Measurements from ENCODE around the gene TNNI2.

Gene TNNI2

DNA sequence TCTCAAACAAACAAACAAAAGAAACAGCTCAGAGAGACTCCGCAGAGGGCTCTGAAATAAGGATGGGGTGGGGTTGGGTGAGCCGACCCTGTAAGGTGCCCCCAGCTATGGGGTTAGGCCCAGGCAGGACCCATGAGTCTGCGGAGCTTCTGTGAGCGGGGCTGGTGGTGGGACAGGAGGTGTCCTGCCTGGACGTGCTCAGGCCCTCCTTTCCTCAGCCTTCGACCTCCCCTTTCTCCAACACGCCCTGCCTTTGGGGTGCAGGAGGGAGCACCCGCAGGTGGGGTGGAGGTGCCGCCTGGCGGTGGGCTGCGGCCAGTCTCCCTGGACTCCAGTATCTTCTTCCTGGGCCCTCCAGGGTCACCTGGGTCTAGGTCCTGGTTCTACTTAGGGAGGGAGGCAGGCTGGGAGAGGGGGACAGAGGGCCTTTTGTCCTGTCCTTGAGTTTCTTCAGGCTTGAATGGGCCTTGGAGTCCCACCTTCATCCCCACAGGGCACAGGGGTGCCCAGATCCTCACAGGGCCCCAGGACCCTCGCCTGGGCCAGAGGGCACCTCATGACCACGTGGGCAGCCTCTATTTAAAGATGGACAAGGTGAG lies 40.7 kb downstream of the TNNI2 start:
- Mint-ChIP-seq H3K4me3 (no peak overlapping the region), H3K4me1 (peaks cover 20% of the 10 kb centered on the region), H3K36me3 (ENCODE audit: low read depth) (no peaks in the 10 kb centered on the region), H3K27me3 (ENCODE audit: low read depth, poor library complexity) (peaks cover 3% of the 10 kb centered on the region), H3K27ac (peak overlapping the region; percentile 75), H3K9me3 (no peaks in the 10 kb centered on the region)
- no peak for DNase-seq
- TF ChIP-seq, protein P1, sequence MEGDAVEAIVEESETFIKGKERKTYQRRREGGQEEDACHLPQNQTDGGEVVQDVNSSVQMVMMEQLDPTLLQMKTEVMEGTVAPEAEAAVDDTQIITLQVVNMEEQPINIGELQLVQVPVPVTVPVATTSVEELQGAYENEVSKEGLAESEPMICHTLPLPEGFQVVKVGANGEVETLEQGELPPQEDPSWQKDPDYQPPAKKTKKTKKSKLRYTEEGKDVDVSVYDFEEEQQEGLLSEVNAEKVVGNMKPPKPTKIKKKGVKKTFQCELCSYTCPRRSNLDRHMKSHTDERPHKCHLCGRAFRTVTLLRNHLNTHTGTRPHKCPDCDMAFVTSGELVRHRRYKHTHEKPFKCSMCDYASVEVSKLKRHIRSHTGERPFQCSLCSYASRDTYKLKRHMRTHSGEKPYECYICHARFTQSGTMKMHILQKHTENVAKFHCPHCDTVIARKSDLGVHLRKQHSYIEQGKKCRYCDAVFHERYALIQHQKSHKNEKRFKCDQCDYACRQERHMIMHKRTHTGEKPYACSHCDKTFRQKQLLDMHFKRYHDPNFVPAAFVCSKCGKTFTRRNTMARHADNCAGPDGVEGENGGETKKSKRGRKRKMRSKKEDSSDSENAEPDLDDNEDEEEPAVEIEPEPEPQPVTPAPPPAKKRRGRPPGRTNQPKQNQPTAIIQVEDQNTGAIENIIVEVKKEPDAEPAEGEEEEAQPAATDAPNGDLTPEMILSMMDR (IDR thresholded peaks at IDR 0.05): no peak

DNA sequence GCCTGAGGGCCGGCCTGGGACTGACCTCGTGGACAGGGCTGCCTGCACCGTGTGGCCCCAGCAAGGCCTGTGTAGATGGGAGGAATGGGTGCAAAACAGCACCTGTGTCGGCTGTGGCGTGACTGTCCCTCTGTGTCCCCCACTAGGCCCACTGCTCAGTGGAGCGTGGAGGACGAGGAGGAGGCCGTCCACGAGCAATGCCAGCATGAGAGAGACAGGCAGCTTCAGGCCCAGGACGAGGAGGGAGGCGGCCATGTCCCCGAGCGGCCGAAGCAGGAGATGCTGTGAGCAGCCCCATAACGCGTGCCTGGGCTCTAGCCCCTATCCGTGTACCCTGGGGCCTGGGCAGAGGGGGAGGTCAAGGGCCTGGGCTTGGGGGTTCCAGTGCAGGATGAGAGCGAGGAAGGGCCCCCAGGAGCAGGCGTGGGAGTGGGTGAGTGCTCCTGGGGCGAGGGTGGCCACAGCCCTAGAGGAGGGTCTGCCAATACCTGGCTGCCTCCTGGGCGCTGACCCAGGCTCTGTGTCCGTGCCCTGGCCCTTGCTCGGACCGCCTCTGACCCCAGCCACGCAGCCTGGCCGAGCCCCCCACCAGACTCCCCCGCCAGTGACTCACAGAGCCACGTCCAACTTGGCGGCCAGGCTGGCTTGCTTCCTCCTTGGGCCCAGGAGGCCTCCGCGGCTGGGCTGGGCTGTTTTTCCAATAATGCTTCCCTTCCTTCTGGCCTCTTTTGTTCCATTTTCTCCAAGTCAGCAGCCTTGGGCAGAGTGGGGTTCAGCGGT lies 41.4 kb downstream of the TNNI2 start:
- H3K27ac Mint-ChIP-seq: peak overlapping the region; percentile 75
- no peaks in the 10 kb centered on the region for H3K36me3 Mint-ChIP-seq (ENCODE audit: low read depth)
- TF ChIP-seq, protein P1 (IDR thresholded peaks at IDR 0.05): no peak
- H3K27me3 Mint-ChIP-seq (ENCODE audit: low read depth, poor library complexity): peaks cover 3% of the 10 kb centered on the region
- no peak overlapping the region for H3K4me3 Mint-ChIP-seq
- peaks cover 19% of the 10 kb centered on the region for H3K4me1 Mint-ChIP-seq
- DNase-seq: no peak
- H3K9me3 Mint-ChIP-seq: no peaks in the 10 kb centered on the region

DNA sequence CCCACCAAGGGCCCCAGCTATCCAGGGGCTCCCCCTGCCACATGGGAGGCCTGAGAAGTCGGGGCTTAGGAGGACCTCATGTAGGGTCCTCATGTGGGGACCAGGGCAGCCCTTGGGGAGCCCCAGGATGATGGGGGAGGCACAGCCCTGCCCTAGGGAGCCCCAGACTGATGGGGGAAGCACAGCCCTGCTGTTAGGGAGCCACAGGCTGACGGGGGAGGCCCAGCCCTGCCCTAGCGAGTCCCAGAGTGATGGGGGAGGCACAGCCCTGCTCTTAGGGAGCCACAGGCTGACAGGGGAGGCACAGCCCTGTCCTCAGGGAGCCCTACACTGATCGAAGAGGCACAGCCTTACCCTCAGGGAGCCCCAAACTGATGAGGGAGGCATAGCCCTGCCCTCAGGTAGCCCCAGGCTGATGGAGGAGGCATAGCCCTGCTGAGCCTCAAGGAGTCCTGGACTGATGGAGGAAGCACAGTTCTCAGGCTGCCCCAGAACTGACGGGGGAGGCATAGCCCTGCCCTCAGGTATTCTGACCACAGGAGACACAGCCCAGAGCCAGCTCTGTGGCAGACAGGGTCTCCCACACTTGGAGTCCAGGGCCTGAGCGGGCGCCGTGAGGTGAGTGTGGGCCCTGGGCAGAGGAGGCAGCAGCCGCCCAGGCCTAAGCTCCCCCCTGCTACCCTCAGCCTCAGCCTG lies 42.1 kb downstream of the TNNI2 start:
- TF ChIP-seq, protein P1 (IDR thresholded peaks at IDR 0.05): no peak
- Mint-ChIP-seq H3K27ac (no peak overlapping the region), H3K36me3 (ENCODE audit: low read depth) (no peaks in the 10 kb centered on the region)

DNA sequence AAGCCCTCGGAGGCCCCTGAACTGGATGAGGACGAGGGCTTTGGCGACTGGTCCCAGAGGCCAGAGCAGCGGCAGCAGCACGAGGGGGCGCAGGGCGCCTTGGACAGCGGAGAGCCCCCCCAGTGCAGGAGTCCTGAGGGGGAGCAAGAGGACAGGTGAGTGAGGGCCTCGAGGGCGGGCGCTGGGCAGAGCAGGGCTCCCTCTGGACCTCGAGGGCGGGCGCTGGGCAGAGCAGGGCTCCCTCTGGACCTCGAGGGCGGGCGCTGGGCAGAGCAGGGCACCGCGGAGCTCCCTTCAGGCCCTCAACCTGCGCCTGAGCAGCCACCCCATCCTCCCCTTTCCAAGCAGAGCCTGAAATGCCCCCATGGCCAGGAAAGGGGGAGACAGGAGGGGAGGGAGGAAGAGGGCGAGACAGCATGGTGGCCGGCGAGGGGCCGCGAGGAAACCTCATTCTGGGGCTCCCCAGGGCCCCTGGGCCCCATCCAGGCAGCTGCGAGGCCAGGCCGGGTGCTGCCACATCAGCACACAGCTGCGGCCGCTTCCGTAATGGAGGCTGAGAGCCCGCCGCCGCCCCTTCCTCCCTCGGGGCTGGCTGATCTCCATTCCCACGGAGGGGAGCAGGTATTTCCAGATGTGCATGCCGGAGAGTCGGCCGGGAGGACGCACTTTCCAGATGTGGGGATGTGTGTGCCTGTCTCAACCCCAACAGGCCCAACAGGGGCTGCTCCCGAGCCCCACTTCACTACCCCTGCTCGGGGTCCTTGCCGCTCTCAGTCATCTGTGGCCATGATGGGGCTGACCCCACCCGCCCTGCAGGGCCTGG lies 42.9 kb downstream of the TNNI2 start:
- Mint-ChIP-seq H3K4me1 (peaks cover 10% of the 10 kb centered on the region), H3K27me3 (ENCODE audit: low read depth, poor library complexity) (peaks cover 2% of the 10 kb centered on the region), H3K4me3 (no peak overlapping the region), H3K36me3 (ENCODE audit: low read depth) (no peaks in the 10 kb centered on the region), H3K27ac (no peak overlapping the region), H3K9me3 (no peaks in the 10 kb centered on the region)
- TF ChIP-seq, protein P1 (IDR thresholded peaks at IDR 0.05): no peak
- DNase-seq: no peak

More for the DNA sequence above, 42.1 kb downstream of the TNNI2 start:
- Mint-ChIP-seq H3K4me1 (peaks cover 14% of the 10 kb centered on the region), H3K9me3 (no peaks in the 10 kb centered on the region), H3K27me3 (ENCODE audit: low read depth, poor library complexity) (peaks cover 3% of the 10 kb centered on the region), H3K4me3 (no peak overlapping the region)
- DNase-seq: no peak

DNA sequence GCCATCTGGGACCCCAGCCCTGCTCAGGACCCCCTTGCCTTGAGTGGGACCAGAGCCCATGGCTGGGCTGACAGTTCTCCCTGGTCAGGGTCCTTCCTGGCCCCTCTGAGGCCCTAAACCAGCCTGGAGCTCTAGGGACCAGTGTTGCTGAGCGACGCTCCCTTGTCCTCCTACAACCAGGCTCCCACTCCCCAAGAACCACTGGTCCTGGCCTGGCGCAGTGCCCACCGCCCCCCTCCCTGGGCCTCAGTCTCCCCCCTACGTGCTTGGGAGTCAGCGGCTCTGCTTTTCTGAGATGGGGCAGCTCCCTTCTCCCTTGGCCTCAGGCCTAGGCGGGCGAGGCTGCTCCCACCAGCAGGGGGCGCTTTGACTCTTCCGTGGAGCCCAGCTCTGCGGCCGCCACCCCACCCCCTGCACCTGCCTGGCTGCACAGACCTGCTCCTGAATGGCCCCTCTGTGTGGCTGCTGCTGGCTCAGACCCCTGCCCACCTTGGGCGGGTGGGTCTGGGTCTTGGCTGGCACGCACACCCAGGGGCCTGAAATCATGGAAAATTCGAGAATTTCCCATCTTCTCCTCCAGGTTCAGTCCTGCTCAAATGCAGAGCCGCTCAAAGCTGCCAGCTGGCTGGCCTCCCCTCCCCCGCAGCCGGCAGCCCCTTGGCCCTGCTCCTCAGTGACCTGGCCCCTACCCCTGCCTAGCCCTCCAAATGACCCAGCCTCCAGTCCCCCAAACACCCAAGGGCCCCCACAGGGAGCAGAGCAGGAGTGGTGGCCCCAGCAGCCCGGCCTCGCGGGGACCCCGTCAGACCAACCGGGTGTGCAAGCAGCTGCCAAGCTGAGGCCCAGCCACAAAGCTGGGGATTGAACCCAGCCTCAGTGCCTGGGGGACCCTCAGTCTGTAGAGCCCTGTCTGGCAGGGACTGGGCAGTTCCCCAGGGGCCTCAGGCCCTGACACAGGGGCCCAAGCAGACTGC lies 43.8 kb downstream of the TNNI2 start:
- Mint-ChIP-seq H3K27me3 (ENCODE audit: low read depth, poor library complexity) (peaks cover 7% of the 10 kb centered on the region), H3K9me3 (no peaks in the 10 kb centered on the region), H3K4me3 (no peak overlapping the region), H3K4me1 (peaks cover 10% of the 10 kb centered on the region), H3K27ac (no peak overlapping the region), H3K36me3 (ENCODE audit: low read depth) (no peaks in the 10 kb centered on the region)
- peak; percentile 92 for DNase-seq
- TF ChIP-seq, protein P1 (IDR thresholded peaks at IDR 0.05): peak; percentile 92
